Stimulated activated CD8-positive, alpha-beta memory T cell treated with anti-CD3 and anti-CD28 coated beads, Interleukin-12 subunit alpha, Interleukin-12 subunit beta, amount 100 ng/mL, for 4 hours (primary cell): Measurements from ENCODE around the gene NGEF.
A peak's percentile ranks its signal among the peaks of the same experiment; 100 is the strongest.
"Not testable (repeated sequence)": the region's sequence is repeated elsewhere in the genome, so short reads cannot be mapped to it uniquely, and the experiment has no call there.

Experiments
- DNase-seq: peaks from one replicate; pipeline ENCODE4 v3.0.0-alpha.2; 2020; ENCODE audit warnings: low read depth

Gene NGEF

GRCh38 chr2:232870766-232871371, 142.2 kb downstream of the NGEF start:
- no peak for DNase-seq

- DNase-seq, result no peak
Measured at GRCh38 chr2:232870018-232870765, 142.9 kb downstream of the NGEF start, which contains the start of gene SNORC. TSS of gene SNORC (plus strand) at chr2:232870264. CDS start at chr2:232870342, 78 bp downstream.

GRCh38 chr2:232869138-232870017, 143.7 kb downstream of the NGEF start:
- DNase-seq, result no peak

- no peak for DNase-seq
Measured at GRCh38 chr2:232866104-232866503, 147.0 kb downstream of the NGEF start.

- DNase-seq, result no peak
Measured at GRCh38 chr2:232865165-232865564, 147.9 kb downstream of the NGEF start.

- no peak for DNase-seq
Measured at GRCh38 chr2:232863996-232864395, 149.1 kb downstream of the NGEF start.

GRCh38 chr2:232861353-232861752, 151.7 kb downstream of the NGEF start:
- DNase-seq, result no peak

GRCh38 chr2:232860593-232861241, 152.3 kb downstream of the NGEF start:
- DNase-seq, result no peak

GRCh38 chr2:232859385-232859916, 153.6 kb downstream of the NGEF start:
- DNase-seq, result no peak

GRCh38 chr2:232857158-232857563, 155.9 kb downstream of the NGEF start:
- no peak for DNase-seq

- no peak for DNase-seq
Measured at GRCh38 chr2:232854082-232854481, 159.0 kb downstream of the NGEF start.

- DNase-seq, result no peak
Measured at GRCh38 chr2:232852676-232853075, 160.4 kb downstream of the NGEF start.

GRCh38 chr2:232852081-232852480, 161.0 kb downstream of the NGEF start:
- DNase-seq, result not testable (repeated sequence)

GRCh38 chr2:232850039-232850438, 163.0 kb downstream of the NGEF start:
- DNase-seq, result no peak

GRCh38 chr2:232846055-232846454, 167.0 kb downstream of the NGEF start:
- no peak for DNase-seq

- DNase-seq, result no peak
Measured at GRCh38 chr2:232843834-232844233, 169.2 kb downstream of the NGEF start.

- DNase-seq, result no peak
Measured at GRCh38 chr2:232842689-232843088, 170.4 kb downstream of the NGEF start.

- DNase-seq, result no peak
Measured at GRCh38 chr2:232839411-232840079, 173.5 kb downstream of the NGEF start.

GRCh38 chr2:232838406-232838874, 174.6 kb downstream of the NGEF start:
- DNase-seq, result peak; percentile 33

- no peak for DNase-seq
Measured at GRCh38 chr2:232836934-232837333, 176.1 kb downstream of the NGEF start.

- DNase-seq, result no peak
Measured at GRCh38 chr2:232835687-232836208, 177.3 kb downstream of the NGEF start.
